Measurements from ENCODE around the gene GJC2. TPM values are rescaled to one million over a fixed set of nuclear protein-coding genes. Genes with fewer than 3 reads are reported as not detected.
"Not testable (repeated sequence)": the region's sequence is repeated elsewhere in the genome, so short reads cannot be mapped to it uniquely, and the experiment has no call there.

Gene GJC2
- polyA plus RNA-seq, 1 donor, result 1.2 TPM

DNA sequence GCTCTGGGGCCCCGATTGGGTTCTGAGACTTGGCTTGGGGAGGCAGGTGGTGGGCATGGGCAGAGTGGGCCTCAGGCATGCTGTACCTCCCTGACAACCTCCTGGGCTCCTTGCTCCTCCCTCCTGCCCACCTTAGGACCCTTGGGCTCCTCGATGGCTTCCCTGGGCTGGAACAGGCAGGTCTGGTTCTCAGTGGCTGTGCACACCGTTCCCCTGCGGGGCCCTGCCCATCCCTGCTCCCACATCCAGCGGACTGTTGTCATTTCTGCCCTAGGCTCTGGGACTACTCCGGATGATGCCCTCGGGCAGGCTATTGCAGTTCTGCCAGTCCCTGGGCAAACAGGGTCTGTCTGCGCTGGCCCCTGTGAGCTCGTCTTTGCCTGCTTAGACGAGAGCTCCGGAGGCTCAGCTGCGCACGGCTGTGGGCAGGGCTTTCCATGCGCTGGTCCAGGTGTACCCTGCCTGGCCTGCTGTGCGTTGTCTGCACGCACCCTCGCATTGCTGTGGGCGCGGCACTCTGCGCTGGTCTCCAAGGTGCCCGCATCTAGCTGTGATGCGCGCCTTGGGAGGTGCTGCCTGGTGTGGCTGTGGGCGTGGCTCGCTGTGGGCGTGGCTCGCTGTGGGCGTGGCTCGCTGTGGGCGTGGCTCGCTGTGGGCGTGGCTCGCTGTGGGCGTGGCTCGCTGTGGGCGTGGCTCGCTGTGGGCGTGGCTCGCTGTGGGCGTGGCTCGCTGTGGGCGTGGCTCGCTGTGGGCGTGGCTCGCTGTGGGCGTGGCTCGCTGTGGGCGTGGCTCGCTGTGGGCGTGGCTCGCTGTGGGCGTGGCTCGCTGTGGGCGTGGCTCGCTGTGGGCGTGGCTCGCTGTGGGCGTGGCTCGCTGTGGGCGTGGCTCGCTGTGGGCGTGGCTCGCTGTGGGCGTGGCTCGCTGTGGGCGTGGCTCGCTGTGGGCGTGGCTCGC, 24.1 kb downstream of the GJC2 start:
- not testable (repeated sequence) for DNase-seq

DNA sequence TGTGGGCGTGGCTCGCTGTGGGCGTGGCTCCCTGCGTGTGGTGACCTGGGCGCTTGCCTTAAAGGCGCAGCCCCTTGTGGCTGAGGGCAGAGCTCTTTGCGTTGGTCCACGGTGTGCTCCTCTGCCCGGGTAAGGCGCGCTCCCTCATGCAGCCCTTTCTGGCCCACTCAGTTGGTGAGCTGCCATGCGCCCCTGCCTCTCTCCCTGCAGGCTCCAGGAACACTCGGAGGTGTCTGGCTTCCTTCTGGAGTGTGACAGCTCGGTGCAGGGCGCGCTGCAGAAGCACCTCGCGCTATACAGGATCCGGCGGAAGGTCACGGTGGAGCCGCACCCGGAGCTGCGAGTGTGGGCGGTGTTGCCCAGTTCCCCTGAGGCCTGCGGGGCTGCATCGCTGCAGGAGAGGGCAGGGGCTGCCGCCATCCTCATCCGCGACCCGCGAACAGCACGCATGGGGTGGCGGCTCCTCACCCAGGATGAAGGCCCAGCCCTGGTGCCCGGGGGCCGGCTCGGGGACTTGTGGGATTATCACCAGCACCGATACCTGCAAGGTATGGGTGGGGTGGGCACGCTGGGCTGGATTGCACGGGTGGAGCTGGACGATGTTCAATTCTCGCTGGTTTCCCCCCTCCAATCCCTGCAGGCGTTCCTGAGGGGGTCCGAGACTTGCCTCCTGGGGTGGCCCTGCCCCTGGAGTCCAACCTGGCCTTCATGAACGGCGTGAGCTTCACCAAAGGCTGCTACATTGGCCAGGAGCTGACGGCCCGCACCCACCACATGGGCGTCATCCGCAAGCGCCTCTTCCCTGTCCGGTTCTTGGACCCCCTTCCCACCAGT, 25.0 kb downstream of the GJC2 start:
- no peak for DNase-seq

DNA sequence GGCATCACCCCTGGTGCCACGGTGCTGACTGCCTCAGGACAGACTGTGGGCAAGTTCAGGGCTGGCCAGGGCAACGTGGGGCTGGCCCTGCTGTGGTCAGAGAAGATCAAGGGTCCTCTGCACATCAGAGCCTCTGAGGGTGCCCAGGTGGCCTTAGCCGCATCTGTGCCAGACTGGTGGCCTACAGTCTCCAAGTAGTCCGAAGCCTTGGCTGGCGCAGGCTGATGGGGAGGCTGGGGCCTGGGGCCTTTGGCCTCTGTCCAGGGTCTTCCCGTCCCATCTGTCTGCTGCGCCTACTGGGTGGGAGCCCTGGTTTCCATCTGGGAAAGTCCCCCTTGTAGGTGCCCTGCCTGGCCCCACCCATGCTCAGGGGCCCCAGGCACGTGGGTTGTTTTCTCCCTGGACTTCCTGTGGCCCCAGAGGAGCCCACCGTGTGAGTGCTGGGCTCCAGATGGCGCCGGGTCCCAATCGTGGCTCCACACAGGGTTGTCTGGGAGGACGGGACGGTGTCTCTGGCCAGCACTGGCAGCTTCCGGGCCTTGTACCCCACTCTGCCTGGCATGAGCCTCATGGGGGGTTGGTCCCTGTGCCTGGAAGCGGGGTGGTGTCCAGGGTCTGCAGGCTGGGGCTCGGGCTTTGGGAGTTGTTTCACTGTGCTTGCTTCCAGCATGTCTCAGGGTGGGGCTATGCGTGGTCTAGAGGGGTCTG, 25.7 kb downstream of the GJC2 start:
- DNase-seq, result no peak

DNA sequence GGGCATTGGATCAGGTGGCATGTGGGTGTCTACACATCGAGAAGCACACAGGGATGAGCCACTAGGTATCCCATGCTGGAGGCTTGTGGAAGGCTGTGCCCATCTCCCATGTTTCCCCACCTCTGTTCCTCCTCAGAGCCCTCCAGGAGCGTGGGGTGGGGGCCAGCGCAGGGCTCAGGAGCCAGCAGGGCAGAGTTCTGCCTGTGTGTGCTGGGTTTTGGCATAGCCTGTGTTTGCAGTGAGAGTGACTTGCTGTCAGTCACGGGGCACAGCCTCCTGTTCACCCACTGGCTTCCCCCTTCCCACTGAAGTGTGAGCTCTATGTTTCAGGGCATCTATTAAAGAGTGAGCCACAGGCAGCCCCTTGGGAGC, 26.3 kb downstream of the GJC2 start:
- no peak for DNase-seq

DNA sequence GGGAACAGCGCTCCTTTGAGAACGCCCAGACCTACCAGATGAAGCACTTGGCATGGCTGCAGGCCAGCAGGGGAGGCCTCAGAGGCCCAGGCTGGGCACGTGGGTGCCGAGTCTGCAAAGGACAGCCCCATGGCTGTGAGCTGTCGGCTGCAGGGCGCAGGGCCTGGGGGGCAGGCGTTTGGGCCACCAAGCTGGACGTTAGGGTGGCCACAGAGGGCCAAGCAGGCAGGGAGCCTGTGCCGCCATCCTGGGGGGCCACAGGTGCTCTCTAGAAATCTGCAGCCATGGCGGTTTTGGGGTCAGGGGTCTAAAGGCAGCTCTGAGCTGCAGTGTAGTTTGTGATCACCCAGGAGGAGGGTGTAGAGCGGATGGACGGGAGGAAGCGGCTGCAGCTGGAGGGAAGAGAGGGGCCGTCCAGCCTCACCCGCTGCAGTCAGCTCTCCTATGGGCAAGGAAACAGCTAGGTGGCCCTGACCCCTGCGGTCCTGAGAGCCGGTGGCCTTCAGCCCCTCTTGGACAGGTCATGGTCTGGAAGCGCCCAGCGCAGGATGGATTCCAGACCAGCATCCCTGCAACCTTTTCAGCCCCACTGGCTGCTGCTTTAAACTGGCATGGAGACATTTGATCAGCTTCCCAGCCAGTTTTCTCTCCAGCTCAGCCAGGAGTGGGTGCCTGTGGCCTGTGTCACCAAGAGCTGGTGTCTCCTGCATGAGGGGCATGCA, 26.9 kb downstream of the GJC2 start:
- no peak for DNase-seq

DNA sequence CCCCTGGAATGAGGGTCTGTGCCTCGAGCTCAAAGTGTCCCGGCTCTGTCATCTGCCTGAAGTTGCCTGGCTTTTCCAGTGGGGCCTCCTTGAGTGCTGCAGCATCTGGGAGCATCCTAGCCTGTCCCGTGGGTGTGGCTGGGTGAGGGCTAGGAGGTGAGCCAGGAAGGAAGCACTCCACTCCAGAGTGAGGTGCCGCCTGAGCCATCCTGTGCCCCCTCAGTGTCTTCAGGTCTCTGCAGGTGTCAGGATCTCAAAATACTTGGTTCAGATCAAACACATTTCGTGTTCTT, 27.4 kb downstream of the GJC2 start:
- no peak for DNase-seq

DNA sequence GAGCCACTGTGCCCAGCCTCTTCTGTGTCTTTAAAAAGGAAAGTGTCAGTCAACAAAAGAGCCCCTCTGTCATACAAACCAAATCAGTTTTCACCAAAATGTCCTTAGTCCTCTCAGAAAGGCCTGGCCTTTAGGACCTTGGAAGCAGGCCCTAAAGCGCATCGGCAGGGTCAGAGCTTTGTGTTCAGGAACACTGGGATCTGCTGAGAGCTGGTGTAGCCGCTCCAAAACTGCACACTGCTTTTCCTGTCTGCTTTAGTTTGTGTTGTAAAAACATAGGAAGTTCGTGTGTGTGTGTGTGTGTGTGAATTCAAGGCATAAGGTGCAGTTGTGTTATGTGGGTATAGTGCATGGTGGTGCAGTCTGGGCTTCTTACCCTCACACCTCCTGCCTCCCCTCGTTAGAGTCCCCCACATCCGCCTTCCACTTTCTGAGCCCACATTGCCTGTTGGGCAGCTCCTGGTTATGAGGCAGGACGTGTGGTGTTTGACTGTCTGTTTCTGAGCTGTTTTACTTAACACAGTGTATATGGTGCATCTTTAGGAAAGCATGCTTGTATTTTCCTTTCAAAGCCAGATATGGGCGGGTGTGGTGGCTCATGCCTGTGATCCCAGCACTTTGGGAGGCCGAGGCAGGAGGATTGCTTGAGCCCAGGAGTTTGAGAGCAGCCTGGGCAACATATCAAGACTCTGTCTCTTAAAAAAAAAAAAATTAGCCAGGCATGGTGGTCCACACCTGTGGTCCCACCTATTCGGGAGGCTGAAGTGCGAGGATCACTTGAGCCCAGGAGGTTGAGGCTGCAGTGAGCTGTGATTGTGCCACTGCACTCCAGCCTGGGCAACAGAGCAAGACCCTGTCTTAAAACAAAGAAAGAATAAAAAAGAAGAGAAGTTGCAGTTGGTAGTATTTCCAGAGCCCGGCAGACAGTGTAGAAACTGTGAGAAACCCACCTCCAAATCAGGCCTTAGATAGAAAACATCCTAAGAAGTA, 28.3 kb downstream of the GJC2 start:
- no peak for DNase-seq

DNA sequence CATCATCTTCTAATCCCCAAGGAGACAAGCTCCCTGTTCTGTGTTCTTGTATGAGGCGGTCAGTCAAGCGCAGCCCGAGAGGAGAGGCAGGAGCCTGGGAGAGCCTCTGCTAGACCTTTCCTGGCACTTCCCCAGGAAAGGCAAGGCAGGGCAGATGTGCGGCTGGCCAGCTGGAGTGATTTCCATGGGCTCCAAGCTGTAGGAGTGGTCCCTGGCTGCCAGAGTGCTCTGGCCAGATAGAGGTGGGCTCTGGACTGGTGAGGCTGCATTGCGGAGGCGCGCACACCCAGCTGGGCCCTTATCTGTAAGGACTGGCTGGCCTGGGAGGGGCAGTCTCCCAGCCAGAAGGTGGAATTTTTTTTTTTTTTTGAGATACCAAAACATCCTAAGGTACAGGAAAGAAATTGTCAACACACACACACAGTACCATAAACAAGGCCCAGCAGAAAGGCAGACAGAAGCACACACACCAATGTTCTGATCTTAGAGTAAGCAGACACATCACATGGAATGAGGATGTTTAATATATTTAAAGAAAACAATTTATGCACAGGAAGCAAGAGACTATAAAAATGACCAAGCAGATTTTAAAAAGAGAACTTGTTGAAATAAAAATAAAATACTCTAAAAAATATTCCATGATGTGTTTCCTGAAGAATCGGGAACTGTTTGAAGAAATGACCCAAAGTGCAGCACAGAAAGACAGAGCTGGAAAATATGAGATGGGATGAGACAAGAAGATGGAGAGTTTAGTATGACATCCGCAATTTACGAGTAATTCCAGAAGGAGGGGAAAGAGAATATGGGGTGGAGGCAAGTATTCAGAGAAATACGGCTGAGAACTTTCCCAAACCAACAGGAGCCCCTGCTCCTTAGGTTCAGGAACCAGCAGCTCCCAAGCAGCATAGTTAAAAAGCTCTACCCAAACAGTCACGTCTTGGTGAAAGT, 29.3 kb downstream of the GJC2 start:
- no peak for DNase-seq

DNA sequence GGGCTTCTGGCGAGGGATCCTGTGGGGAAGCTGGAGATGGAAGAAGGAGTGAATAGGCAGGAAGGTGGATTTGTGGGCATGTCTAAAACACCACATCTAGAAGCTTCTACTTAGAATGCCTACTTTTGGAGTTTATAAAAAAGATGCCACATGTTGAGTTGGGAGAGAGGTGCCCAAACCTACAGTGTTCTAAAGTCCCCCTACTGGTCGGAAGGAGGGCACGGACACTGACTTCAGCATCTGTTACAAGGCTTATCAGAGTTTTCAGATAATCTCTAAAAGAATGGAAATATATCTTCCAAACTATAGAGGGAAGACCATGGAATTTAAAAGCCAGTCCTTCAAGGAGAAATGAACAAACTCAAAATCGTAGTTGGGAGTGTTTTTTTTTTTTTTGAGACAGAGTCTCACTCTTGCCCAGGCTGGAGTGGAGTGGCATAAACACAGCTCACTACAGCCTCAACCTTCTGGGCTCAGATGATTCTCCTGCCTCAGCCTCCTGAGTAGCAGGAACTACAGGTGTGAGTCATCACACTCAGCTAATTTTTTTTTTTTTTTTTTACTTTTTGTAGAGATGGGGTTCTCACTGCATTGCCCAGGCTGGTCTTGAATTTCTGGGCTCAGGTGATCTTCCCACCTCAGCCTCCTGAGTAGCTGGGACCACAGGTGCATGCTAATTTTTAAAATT, 30.7 kb downstream of the GJC2 start:
- no peak for DNase-seq

DNA sequence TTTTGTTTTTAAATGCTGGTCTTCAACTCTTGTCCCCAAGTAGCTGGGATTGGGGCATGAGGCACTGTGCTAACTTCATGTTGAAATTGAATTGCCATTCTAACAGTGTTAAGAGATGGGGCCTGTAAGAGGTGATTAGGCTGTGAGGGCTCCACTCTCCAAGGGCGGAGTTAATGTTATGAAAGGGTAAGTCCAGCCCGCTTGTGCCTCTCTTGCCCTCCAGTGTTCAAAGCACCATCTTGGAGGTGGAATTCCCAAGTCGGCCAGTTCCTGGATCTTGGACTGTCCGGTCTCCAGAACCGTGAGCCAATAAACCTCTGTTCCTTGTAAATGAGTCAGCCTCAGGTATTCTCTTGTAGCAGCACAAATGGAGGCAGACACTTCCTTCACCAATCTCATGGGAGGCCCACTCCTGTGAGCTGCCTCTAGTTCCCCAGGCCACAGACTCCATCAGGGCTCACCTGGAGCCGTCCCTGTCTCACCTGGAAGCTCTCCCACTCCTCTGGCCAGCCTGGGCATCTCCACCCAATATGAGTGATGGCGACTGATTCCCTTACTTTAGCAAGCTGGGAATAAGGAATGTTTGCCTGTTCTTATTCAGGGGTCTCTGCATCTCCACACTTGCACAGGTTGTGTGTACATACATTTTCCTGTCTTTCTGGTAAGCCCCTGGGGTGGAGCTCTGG, 31.4 kb downstream of the GJC2 start:
- no peak for DNase-seq

DNA sequence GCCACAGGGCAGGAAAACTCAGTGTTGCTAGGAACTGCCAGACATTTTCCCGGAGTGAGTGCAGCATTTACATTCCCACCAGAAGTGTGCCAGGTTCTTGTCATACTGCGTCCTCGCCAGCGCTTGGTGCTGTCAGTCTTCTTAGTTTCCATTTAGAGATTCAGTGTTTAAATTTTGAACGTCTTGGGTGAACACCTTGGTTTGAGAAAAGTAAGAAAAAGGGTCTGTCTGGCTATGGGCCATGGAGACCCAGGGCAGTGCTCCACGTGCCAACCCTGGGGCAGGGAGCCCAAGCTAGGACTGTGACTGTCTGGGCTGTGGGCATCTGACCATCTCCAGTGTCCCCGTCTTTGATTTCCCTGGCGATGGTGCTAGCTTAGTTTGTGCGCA, 31.9 kb downstream of the GJC2 start:
- DNase-seq, result no peak

DNA sequence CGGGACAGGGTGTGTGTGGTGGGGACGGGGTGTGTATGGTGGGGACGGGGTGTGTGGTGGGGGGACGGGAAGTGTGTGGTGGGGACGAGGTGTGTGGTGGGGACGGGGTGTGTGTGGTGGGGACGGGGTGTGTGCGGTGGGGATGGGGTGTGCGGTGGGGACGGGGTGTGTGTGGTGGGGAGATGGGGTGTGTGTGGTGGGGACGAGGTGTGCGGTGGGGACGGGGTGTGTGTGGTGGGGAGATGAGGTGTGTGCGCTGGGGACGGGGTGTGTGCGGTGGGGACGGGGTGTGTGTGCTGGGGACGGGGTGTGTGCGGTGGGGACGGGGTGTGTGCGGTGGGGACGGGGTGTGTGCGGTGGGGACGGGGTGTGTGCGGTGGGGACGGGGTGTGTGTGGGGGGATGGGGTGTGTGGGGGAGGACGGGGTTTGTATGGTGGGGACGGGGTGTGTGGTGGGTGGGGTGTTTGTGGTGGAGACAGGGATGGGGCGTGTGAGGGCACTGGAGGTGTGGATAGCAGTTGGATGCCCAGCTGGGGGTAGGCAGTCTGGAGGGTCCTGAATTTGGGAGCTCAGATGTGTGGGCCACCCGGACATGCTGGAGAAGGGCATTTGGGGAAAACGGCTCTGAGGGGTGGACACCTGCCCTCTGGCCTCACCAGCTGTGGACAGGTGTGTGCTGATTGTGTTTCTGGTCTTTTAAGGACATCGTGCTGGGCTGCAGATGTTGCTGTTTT, 32.7 kb downstream of the GJC2 start:
- no peak for DNase-seq

DNA sequence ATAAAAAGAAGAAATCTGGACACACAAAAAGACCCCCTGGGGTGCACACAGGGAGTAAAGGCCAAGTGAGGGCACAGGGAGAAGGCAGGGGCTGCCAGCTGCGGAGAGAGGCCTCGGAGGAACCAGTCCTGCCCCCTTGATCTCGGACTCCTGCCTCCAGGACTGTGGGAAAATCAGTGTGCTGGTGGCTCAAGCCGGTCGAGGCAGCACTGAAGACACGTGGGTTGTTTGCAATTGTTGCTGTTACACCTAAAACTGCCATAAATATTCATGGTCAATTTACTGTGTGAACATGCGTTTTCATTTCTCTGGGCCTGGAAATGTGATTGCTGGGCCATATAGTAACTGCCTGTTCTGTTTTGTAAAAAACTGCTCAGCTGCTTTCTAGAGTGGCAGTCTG, 34.4 kb downstream of the GJC2 start:
- no peak for DNase-seq

DNA sequence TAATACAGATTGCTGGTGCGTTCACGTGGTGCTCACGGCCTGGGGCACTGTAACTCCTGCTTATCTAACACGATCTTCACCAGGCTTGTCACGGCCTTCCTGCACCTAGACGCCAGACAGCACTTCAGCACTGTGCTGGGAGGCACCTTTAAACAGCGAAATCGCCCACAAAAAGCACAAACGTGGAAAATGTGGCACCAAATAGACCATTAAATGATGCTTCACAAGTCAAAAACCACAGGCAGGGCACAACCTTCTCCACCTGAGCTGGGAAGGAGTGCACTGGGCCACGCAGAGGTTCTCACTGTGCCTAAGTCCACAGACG, 35.9 kb downstream of the GJC2 start:
- no peak for DNase-seq

DNA sequence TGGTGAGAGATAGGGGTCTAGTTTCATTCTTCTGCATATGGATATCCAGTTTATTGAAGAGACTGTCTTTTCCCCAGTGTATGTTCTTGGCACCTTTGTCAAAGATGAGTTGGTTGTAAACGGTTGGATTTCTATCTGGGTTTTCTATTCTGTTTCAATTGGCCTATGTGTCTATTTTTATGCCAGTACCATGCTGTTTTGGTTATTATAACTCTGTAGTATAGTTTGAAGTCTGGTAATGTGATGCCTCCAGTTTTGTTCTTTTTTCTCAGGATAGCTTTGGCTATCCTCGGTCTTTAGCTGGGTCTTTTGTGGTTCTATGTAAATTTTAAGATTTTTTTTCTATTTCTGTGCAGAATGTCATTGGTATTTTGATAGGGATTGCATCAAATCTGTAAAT, 38.5 kb downstream of the GJC2 start:
- DNase-seq, result not testable (repeated sequence)

DNA sequence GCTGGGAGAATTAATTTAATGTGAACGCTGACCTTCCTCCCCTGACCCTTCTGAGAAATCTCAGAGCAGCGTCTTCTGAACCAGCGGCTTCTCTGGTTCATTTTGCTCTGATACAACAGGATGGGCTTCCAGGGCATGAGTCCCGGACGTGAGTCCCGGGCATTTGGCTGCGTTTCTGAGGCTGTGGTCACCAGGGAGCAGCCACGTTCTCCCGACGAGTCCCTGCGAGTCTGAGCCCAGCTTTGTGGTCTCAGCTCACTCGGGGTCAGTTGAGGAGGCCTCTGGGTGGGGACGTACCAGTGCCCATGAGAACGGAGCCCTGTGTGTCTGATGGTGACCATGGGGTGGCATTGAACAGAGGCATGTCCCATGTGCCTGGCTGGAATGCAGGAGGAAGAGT, 40.5 kb downstream of the GJC2 start:
- no peak for DNase-seq

DNA sequence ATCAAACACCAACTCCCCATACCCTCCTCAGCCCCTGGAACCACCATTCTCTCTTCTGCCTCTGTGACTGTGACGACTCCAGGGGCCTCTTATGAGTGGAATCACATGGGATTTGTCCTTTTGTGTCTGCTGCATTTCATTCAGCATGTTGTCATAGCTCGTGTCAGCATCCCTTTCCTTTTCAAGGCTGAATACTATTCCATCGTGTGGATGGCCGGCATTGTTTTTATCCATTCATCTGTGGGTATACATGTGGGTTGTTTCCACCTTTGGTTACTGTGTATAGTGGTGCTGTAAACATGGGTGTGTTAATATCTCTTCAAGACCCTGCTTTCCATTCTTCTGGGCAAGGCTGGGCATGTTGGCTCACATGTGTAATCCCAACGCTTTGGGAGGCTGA, 41.0 kb downstream of the GJC2 start:
- no peak for DNase-seq

DNA sequence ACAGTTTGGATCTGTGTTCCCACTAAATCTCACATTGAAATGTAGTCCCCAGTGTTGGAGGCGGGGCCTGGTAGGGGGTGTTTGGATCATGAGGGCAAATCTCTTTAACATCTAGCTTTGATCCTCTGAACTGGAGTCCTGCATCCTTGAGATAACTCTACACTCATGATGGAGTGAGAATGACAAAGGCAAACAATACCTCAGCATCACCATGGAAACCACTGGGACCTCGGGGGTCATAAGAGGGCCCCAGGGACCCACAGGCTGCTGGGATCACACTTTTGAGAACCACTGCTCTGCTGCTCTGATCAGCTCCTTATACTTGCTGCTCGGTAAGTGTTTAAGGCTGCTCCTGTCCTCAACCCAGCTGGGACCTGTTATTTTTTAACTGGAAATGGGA, 44.7 kb downstream of the GJC2 start:
- DNase-seq, result no peak
